GM18858 (cell line): ENCODE measurements around the gene LYG2.
"Not testable (repeated sequence)": the region's sequence is repeated elsewhere in the genome, so short reads cannot be mapped to it uniquely, and the experiment has no call there.

ENCODE experiments used
- ATAC-seq: cut with Tn5 transposase; IDR thresholded peaks from one replicate; pipeline ENCODE4 v1.9.1; 2021; ENCODE audit not compliant: unreplicated experiment

LYG2 gene, protein sequence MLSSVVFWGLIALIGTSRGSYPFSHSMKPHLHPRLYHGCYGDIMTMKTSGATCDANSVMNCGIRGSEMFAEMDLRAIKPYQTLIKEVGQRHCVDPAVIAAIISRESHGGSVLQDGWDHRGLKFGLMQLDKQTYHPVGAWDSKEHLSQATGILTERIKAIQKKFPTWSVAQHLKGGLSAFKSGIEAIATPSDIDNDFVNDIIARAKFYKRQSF

DNA sequence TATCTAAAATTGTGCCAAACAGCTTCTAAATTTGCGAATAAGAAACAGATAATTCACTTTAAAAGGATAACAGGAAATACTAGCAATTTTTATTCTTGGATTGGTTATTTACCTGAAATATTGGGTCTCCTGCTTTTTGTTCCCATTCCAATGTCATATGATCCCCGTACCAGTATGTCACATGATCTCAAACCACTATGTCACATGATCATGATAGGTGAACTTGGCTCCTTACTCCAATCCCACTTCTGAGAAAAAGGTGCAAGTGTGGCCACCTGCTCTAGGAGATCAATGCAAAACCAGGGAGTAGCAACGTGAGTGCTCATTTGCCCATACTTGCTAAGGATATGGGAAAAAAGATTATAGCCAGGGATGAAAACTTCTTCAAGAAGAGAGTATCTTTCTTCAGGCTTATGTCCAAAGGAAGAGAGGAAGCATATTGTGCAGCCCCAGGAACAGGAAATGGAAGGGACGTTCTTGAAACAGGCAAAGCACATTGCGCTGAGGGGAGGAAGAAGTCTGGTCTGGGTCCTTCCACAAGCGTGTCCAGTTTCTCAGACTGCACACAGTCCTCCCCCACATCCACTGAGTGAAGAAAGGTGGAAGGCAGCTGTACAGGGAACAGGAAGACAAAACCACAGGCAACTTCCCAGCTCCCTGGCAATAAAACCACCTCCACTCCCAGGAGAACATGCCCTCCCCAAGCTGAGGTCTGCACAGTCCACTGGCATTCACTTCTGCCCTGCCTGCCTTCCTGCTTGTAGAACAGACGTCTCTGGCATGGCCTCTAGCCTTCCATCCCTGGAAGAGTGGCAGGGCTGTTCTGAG, at the start of gene LYG2:
TSS of gene LYG2 (minus strand) at position 176 of the 828 bp plus-strand sequence. CDS start 1,406 bp downstream, outside the sequence.
- no peak for ATAC-seq

- ATAC-seq: not testable (repeated sequence)
These were observed 45.6 kb upstream of the LYG2 start, which contains the start of gene LYG1 for GRCh38 chr2:99301097-99301496. Gene LYG1 (minus strand): TSS chr2:99301197. CDS start chr2:99295670, 5,527 bp downstream.

DNA sequence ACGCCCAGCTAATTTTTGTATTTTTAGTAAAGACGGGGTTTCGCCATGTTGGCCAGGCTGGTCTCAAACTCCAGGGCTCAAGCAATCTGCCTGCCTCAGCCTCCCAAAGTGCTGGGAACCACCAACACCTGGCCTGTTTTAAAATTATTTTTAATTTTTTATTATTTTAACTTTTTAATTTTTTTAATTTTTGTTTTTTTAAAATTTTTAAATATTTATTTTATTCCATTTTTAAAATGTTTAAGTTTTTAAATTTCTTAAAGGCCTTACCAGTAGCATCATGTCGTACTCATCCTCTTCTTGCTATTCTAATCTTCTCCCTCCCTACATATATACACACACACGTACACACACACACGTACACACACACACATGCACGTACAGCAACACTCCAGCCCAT, 44.1 kb upstream of the LYG2 start:
- ATAC-seq: no peak

- no peak for ATAC-seq
These were observed 42.5 kb upstream of the LYG2 start for GRCh38 chr2:99297994-99298393.

DNA sequence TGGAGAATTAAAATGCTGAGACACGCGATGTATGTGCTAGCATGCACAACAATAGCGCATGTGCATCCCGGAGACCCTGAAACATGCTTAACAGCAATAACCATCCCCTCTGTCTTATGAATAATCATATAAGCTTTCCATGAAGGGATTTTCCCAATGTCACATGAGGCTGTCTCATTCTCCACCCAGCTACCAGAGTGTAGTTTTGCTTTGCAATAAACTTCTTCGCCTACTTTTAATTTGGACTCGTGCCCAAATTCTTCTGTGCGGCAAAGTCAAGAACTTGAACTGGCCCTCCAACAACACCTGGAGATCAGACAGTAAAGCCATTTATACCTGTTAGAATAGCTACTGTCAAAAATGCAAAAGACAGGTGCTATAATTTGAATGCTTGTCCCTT, 30.1 kb upstream of the LYG2 start:
- no peak for ATAC-seq

- ATAC-seq: no peak
These were observed 24.7 kb upstream of the LYG2 start for GRCh38 chr2:99279969-99280695.

- no peak for ATAC-seq
These were observed 23.4 kb upstream of the LYG2 start for GRCh38 chr2:99278793-99279291.

DNA sequence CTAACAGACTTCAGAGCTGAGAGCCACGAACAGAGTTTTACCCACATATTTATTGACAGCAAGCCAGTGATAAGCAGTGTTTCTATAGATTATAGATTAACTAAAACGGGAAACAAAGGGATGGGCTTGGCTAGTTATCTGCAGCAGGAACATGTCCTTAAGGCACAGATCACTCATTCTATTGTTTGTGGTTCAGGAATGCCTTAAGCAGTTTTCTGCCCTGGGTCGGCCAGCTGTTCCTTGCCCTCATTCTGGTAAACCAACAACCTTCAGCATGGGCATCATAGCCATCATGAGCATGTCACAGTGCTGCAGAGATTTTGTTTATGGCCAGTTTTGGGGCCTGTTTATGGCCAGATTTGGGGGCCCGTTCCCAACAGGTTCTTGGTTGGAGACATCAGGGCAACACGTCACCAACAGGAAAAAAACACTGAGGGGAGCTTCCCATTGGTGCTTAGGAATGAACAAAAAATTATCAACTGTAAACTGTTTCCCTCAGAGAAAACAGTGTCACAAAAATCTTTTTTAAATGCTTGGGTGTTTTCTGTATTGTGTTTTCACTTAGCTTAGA, 22.8 kb upstream of the LYG2 start:
- not testable (repeated sequence) for ATAC-seq

GRCh38 chr2:99275882-99276281, 20.4 kb upstream of the LYG2 start:
- ATAC-seq: no peak

GRCh38 chr2:99261242-99261641, 5.8 kb upstream of the LYG2 start:
- no peak for ATAC-seq

- no peak for ATAC-seq
These were observed 4.7 kb upstream of the LYG2 start for GRCh38 chr2:99260184-99260583.

GRCh38 chr2:99259465-99259864, 4.0 kb upstream of the LYG2 start:
- no peak for ATAC-seq

GRCh38 chr2:99256677-99257076, 1.2 kb upstream of the LYG2 start:
- ATAC-seq: no peak

GRCh38 chr2:99249951-99250350, 5.5 kb downstream of the LYG2 start:
- no peak for ATAC-seq

- no peak for ATAC-seq
These were observed 13.3 kb downstream of the LYG2 start for GRCh38 chr2:99242151-99242550.

- no peak for ATAC-seq
These were observed 15.0 kb downstream of the LYG2 start for GRCh38 chr2:99240431-99240830.

GRCh38 chr2:99238599-99238998, 16.9 kb downstream of the LYG2 start:
- ATAC-seq: no peak

DNA sequence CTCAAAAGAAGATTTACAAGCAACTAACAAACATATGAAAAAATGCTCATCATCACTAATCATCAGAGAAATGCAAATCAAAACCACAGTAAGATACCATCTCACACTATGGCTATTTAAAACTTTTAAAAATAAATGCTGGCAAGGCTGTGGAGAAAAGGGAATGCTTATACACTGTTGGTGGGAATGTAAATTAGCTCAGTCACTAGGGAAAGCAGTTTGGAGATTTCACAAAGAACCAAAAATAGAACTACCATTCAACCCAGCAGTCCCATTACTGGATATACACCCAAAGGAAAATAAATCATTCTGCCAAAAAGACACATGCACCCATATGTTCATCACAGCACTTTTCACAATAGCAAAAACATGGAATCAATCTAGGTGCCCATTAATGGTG, 22.3 kb downstream of the LYG2 start:
- not testable (repeated sequence) for ATAC-seq

- no peak for ATAC-seq
These were observed 37.5 kb downstream of the LYG2 start for GRCh38 chr2:99217929-99218501.

DNA sequence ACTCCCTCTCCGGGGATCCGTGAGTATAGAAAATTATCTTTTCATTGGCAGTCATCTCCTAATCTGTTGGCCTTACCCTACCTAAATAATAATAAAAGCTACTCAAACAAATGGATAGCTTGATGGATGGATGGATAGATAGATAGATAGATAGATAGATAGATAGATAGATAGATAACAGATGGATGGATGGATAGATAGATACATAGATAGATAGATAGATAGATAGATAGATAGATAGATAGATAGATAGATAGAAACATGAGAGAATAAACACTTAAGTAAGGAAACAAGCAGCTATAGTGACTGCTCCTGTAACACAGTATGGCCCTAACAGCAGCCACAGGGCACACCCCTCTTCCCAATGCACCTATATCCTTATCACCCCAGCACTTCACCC, 39.4 kb downstream of the LYG2 start:
- no peak for ATAC-seq

DNA sequence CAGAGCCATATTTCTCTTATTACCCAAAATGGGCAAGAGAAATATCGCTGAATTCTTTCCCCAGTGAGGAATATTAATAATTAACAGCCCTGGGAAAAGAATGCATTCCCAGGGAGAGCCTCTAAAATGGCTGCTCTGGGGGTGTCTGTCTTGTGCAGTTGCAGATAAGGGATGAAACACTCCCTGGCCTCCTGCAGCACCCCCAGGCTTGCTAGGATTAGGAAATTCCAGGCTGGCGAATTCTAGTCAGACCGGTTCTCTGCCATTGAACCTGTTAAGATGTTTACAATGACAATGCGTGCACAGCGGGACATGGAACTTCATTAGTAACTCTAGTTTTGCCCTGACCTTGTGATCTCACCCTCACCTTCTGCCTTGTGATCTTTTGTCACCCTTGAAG, 50.0 kb downstream of the LYG2 start:
- no peak for ATAC-seq
